ENCODE data around the gene USP43.

The USP43 gene

DNA sequence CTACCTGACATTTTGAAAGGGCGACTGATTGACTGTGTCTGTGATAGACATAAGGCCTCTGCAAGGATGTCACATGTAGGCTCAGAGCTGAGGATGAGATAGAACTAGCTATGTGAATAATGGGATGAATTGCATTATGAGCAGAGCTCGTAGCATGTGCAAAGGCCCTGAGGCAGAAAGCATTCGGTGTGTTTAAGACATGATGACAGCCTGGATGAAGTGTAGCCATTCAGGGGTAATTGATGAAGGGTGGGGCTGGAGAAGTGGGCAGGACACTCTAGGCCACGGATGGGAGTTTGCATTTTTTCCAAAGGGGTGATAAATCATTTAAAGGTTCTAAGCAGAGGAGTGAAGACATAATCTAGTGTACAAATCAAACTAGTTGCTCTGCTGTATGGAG is 62.6 kb downstream of the USP43 start:
- in situ Hi-C loops (cut with HindIII; ENCODE audit: low sequenced_read_pairs): no loop called here

DNA sequence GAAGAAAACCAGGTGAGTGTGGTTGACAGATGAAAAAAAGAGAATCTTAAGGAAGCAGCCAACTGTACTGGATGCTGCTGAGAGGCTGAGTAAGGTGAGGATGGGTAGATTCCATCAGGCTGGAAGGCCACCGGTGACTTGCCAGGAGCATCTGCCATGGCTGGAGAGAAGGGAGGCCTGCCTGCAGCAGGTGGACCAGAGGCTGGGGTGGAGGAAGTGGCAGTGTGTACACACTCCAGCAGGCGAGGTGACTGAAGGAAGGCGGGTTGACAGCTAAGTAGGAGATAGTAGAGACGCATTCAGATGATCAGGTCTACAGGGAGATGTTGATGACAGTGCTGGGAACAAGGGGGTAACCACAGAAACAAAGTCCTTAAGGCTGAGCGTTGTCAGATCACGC is 69.5 kb downstream of the USP43 start:
- in situ Hi-C loops (cut with HindIII; ENCODE audit: low sequenced_read_pairs): no loop called here

DNA sequence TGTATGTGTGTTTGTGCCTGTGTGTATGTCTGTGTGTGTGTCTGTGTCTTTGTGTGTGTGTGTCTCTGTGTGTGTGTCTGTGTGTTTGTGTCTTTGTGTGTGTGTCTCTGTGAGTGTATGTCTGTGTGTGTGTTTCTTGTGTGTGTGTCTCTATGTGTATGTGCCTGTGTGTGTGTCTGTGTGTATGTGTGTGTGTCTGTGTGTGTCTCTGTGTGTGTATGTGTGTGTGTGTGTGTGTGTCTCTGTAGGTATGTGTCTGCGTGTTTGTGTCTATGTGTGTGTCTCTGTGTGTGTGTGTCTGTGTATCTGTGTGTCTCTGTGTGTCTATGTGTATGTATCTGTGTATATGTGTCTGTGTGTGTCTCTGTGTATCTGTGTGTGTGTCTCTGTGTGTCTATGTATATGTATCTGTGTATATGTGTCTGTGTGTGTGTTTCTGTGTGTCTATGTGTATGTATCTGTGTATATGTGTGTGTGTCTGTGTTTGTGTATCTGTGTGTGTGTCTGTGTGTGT is 70.2 kb downstream of the USP43 start:
- in situ Hi-C loops (cut with HindIII; ENCODE audit: low sequenced_read_pairs): no loop called here

- in situ Hi-C loops (cut with HindIII; ENCODE audit: low sequenced_read_pairs): no loop called here
These were observed 80.3 kb downstream of the USP43 start for GRCh38 chr17:9725575-9725974.

DNA sequence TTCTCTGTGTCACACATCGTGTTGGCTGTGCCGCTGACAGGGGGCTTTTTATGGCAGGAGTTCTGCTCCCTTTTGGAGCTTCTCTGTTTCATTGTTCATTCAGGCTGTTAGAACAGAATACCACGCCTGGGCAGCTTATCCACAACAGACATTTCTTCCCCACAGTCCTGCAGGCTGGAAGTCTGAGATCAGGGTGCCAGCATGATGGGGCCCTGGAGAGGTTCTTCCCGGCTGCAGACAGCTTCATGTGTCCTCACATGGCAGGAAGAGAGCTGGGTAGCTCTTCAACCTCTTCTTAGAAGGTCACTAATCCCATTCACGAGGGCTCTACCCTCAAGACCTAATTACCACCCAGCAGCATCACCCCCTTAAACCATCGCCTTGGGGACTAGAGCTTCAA is 81.0 kb downstream of the USP43 start:
- in situ Hi-C loops (cut with HindIII; ENCODE audit: low sequenced_read_pairs): no loop called here

DNA sequence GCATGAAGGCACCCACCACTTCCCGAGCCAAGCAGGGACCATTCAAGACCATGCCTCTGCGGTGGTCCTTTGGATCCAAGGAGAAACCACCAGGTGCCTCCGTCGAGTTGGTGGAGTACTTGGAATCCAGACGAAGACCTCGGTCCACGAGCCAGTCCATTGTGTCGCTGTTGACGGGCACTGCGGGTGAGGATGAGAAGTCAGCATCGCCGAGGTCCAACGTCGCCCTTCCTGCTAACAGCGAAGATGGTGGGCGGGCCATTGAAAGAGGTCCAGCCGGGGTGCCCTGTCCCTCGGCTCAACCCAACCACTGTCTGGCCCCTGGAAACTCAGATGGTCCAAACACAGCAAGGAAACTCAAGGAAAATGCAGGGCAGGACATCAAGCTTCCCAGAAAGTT is 82.7 kb downstream of the USP43 start:
- in situ Hi-C loops (cut with HindIII; ENCODE audit: low sequenced_read_pairs): no loop called here

DNA sequence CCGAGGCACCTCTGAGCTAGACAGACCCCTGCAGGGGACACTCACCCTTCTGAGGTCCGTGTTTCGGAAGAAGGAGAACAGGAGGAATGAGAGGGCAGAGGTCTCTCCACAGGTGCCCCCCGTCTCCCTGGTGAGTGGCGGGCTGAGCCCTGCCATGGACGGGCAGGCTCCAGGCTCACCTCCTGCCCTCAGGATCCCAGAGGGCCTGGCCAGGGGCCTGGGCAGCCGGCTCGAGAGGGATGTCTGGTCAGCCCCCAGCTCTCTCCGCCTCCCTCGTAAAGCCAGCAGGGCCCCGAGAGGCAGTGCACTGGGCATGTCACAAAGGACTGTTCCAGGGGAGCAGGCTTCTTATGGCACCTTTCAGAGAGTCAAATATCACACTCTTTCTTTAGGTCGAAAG is 83.2 kb downstream of the USP43 start:
- in situ Hi-C loops (cut with HindIII; ENCODE audit: low sequenced_read_pairs): no loop called here

DNA sequence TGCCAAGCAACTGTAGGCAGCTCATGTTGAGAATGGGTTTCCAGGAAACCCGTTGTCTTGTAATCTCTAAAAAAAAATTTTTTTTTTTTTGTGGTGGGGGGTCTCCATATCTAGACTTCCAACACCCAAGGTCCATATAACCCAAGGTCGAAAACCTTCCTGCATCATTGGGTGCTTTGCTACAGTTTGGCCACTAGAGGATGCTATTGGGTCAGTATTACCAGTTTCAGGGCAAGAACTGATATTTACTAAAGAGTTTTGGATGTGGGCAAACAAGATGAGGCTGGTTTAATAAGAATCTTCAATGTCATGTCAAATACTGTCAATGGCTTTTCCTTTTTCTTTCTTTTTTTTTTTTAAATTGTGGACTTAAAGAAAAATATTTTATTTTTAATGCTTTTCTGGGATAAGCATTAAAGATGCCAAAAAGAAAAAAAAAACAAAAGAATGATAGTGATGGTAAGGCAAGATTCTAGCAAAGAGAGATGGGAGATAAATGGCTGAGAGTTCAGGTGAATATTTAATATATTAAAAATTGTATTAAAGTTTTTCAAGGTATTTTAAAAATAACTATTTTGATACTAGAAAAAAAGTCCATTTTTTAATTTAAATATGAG is 83.8 kb downstream of the USP43 start:
- in situ Hi-C loops (cut with HindIII; ENCODE audit: low sequenced_read_pairs): no loop called here

- in situ Hi-C loops (cut with HindIII; ENCODE audit: low sequenced_read_pairs): no loop called here
These were observed 84.6 kb downstream of the USP43 start for GRCh38 chr17:9729735-9730420.

- in situ Hi-C loops (cut with HindIII; ENCODE audit: low sequenced_read_pairs): no loop called here
These were observed 105.2 kb downstream of the USP43 start for GRCh38 chr17:9750524-9750923.

DNA sequence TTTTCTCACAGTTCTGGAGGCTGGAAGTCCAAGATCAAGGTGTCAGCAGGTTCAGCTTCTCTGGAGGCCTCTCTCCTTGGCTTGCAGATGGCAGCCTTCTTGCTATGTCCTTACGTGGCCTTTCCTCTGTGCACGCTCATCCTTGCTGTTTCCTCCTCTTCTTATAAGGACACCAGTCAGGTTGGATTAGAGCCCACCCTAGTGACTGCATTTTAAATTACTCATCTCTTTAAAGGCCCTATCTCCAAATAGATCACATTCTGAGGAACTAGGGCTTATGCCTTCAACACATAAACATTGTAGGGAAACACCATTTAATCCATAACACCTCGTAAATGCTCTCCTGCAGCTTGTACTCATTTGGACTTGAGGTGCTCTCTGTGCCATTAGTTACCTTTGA is 109.8 kb downstream of the USP43 start:
- in situ Hi-C loops (cut with HindIII; ENCODE audit: low sequenced_read_pairs): no loop called here

DNA sequence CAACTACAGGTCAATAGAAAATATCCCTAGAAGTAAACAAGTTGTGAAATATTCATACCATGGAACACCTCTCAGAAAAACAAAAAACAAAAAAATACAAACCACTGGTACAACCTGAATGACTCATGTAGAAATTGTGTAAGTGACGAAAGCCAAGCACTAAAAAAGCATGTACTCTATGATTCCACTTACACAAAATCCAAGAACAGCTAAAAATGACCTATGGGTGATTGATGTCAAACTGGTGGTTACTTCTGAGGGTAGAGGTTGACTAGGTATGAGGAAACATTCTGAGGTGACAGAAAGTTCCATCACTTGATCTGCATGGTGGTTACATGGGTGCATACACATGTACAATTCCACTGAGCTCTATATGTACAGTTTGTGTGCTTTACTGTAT is 114.9 kb downstream of the USP43 start:
- in situ Hi-C loops (cut with HindIII; ENCODE audit: low sequenced_read_pairs): no loop called here

DNA sequence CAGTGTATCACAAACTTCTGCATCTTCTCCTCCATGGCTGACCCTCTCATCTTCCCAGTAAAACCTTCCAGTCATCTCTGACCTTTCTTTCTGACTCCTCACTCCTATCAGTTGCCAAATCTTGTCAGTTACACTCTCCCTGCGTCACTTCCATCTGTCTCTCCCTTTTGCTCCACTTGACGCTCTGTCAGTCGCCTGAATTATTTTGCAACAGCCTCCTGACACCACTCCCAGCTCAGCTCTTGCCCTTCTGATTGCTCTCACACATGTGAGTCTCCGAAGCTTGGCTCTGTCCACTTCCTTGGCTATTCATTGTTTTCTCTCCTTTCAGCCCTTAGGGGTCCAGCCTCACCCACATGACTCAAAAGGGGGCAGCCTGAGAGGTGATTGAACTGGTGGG is 118.3 kb downstream of the USP43 start:
- in situ Hi-C loops (cut with HindIII; ENCODE audit: low sequenced_read_pairs): no loop called here

DNA sequence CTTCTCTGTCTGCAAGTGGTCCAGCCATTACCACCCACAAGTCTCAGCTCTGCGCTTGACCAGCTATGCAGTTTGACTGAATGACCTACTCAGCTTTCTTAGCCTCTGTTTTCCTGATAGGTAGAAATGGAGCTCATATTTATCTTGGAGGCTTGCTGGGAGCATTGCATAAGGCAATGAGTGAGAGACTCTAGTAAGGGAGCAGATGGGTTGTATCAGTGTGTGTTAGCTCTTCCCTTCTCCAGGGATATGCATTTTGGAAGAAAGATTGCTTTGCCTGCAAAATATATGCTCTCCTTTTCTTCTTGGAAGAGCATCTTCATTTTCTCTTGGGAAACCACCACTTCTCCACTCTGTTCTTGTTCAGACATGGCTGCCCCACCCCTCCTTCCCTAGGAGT is 120.0 kb downstream of the USP43 start:
- in situ Hi-C loops (cut with HindIII; ENCODE audit: low sequenced_read_pairs): no loop called here

DNA sequence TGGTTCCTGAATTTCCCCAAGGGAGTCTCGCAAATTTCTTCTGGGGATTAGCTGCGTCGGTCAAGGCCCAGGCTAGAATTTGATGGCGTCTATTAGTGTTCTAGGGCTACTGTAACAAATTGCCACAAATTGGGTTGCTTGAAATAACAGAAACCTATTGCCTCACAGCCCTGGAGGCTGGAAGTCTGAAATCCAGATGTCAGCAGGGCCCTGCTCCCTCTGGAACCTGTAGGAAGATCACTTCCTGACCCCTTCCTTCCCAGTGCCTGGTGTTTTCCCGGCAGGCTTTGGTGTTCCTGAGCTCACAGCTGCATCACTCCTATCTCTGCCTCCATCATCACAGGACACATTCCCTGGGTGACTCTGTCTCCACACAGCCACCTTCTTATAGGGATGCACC is 121.7 kb downstream of the USP43 start:
- in situ Hi-C loops (cut with HindIII; ENCODE audit: low sequenced_read_pairs): no loop called here

- in situ Hi-C loops (cut with HindIII; ENCODE audit: low sequenced_read_pairs): no loop called here
These were observed 122.2 kb downstream of the USP43 start for GRCh38 chr17:9767432-9767991.

DNA sequence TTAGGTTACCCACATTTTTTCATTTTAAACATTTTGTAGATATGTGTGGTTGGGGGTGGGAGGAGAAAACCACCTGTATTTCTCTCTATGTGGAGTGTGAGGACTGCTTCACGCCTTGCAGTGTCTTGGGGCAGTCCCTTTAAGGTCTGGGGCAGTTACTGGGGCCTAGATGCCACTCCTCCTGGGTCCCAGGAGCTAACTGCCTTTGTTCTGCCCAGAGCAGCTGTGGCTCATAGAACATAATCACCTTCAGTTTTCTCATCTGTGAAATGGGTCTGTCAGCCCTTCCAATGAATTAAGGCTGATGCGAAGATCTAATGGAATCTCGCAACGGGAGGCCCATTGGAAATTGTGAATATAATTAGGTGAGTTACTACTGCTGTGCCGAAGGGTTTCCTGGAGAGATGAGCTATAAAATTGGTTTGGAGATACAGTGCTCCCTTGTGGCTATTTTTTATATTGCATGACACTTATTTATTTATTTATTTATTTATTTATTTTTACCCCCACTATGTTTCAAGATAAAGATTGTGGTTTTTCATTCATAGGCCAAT is 123.1 kb downstream of the USP43 start:
- in situ Hi-C loops (cut with HindIII; ENCODE audit: low sequenced_read_pairs): no loop called here

- in situ Hi-C loops (cut with HindIII; ENCODE audit: low sequenced_read_pairs): no loop called here
These were observed 123.8 kb downstream of the USP43 start for GRCh38 chr17:9769036-9769695.

- in situ Hi-C loops (cut with HindIII; ENCODE audit: low sequenced_read_pairs): no loop called here
These were observed 126.1 kb downstream of the USP43 start for GRCh38 chr17:9771465-9771864.

- in situ Hi-C loops (cut with HindIII; ENCODE audit: low sequenced_read_pairs): no loop called here
These were observed 127.3 kb downstream of the USP43 start for GRCh38 chr17:9772658-9773057.

GRCh38 chr17:9776911-9777310 is 131.6 kb downstream of the USP43 start:
- in situ Hi-C loops (cut with HindIII; ENCODE audit: low sequenced_read_pairs): no loop called here

Measured in DLD1 (cell line).